GM23338 (cell line): ENCODE measurements around the gene ASCL2. TPM values are rescaled to one million over a fixed set of nuclear protein-coding genes. Genes with fewer than 3 reads are reported as not detected.

Experiments
- ATAC-seq: fragments of 200-7000 bp; cut with Tn5 transposase; 3 replicates; pipeline ENCODE4 v1.9.1; 2020
- DNase-seq: peaks from one replicate; pipeline ENCODE4 v3.0.0-alpha.2; 2015; ENCODE audit warnings: low spot score
- H2AFZ ChIP-seq: fragments of 200-600 bp; sonication (generic); 2 replicates; pipeline ENCODE4 v1.8.0; 2016; ENCODE audit warnings: antibody characterized with exemption, mild to moderate bottlenecking, moderate library complexity
- H3F3A ChIP-seq: fragments of 200-600 bp; sonication (generic); replicated peaks from 2 replicates; pipeline ENCODE4 v1.8.0; 2017; ENCODE audit warnings: antibody characterized with exemption, mixed run types, low read depth
- H3K27ac ChIP-seq: fragments of 200-600 bp; sonication (generic); 2 replicates; pipeline ENCODE4 v1.6.1; 2016; ENCODE audit warnings: low read depth
- H3K27me3 ChIP-seq: fragments of 200-600 bp; sonication (generic); 2 replicates; pipeline ENCODE4 v1.8.0; 2016; ENCODE audit warnings: mild to moderate bottlenecking, mixed run types, moderate library complexity; ENCODE audit not compliant: insufficient read depth
- H3K36me3 ChIP-seq: fragments of 200-600 bp; sonication (generic); 2 replicates; pipeline ENCODE4 v1.8.0; 2016; ENCODE audit warnings: mild to moderate bottlenecking; ENCODE audit not compliant: insufficient read depth
- H3K4me1 ChIP-seq: fragments of 200-600 bp; sonication (generic); 2 replicates; pipeline ENCODE4 v1.8.0; 2016; ENCODE audit warnings: mild to moderate bottlenecking, moderate library complexity; ENCODE audit not compliant: insufficient read depth
- H3K4me2 ChIP-seq: fragments of 200-600 bp; sonication (generic); 2 replicates; pipeline ENCODE4 v1.7.1; 2017; ENCODE audit warnings: mixed run types
- H3K4me3 ChIP-seq: fragments of 200-600 bp; sonication (generic); 2 replicates; pipeline ENCODE4 v1.6.1; 2016; ENCODE audit warnings: mixed run types
- H3K79me2 ChIP-seq: fragments of 200-600 bp; sonication (generic); replicated peaks from 2 replicates; pipeline ENCODE4 v1.8.0; 2017; ENCODE audit warnings: mild to moderate bottlenecking; ENCODE audit not compliant: insufficient read depth
- H3K9me2 ChIP-seq: fragments of 200-600 bp; sonication (generic); 2 replicates; pipeline ENCODE4 v1.8.0; 2017; ENCODE audit not compliant: insufficient read depth
- H4K20me1 ChIP-seq: fragments of 200-600 bp; sonication (generic); replicated peaks from 2 replicates; pipeline ENCODE4 v1.8.0; 2017; ENCODE audit warnings: mild to moderate bottlenecking; ENCODE audit not compliant: insufficient read depth
- H3K27ac Mint-ChIP-seq: 2 replicates; pipeline ENCODE4 v1.8.0; 2020; ENCODE audit warnings: inconsistent platforms, mild to moderate bottlenecking, moderate library complexity, mixed read lengths
- H3K27me3 Mint-ChIP-seq: 3 replicates; pipeline ENCODE4 v1.8.0; 2022; ENCODE audit warnings: low read depth, mild to moderate bottlenecking, moderate library complexity, mixed read lengths, inconsistent platforms; ENCODE audit not compliant: insufficient read depth, poor library complexity
- H3K36me3 Mint-ChIP-seq: 3 replicates; pipeline ENCODE4 v1.8.0; 2021; ENCODE audit warnings: low read depth, mild to moderate bottlenecking, inconsistent platforms, moderate library complexity, mixed read lengths
- H3K4me1 Mint-ChIP-seq: 3 replicates; pipeline ENCODE4 v1.8.0; 2020; ENCODE audit warnings: mild to moderate bottlenecking, inconsistent platforms, mixed read lengths
- H3K4me3 Mint-ChIP-seq: 3 replicates; pipeline ENCODE4 v1.8.0; 2021; ENCODE audit warnings: moderate library complexity, mild to moderate bottlenecking, inconsistent platforms, mixed read lengths
- H3K9me3 Mint-ChIP-seq: 3 replicates; pipeline ENCODE4 v1.8.0; 2020; ENCODE audit warnings: moderate library complexity, mild to moderate bottlenecking, inconsistent platforms, mixed read lengths
- CREB1 ChIP-seq: fragments of 250-450 bp; sonication (Bioruptor Pico); IDR thresholded peaks from 2 replicates; pipeline ENCODE4 v1.5.0; 2020; ENCODE audit warnings: low read depth, mild to moderate bottlenecking, moderate library complexity
- EZH2 ChIP-seq: fragments of 200-600 bp; sonication (generic); IDR thresholded peaks from one replicate; pipeline ENCODE4 v1.8.0; 2017; ENCODE audit warnings: antibody characterized with exemption, mild to moderate bottlenecking, low read depth; ENCODE audit not compliant: unreplicated experiment
- JUNB ChIP-seq: IDR thresholded peaks from one replicate; pipeline ENCODE4 v1.6.1; 2016; ENCODE audit warnings: antibody characterized with exemption; ENCODE audit not compliant: unreplicated experiment
- NANOG ChIP-seq: IDR thresholded peaks from 2 replicates; pipeline ENCODE4 v1.6.1; 2016; ENCODE audit warnings: antibody characterized with exemption, borderline replicate concordance
- ZNF114 ChIP-seq: fragments of 250-450 bp; sonication (Bioruptor Pico); IDR thresholded peaks from 2 replicates; pipeline ENCODE4 v1.5.0; 2020; ENCODE audit warnings: mild to moderate bottlenecking, moderate library complexity
- ZNF331 ChIP-seq: fragments of 250-450 bp; sonication (Bioruptor Pico); IDR thresholded peaks from 2 replicates; pipeline ENCODE4 v1.5.0; 2020; ENCODE audit warnings: low read depth, mild to moderate bottlenecking, moderate library complexity
- ZNF462 ChIP-seq: fragments of 250-450 bp; sonication (Bioruptor Pico); IDR thresholded peaks from 2 replicates; pipeline ENCODE4 v1.5.0; 2020; ENCODE audit warnings: mild to moderate bottlenecking, moderate library complexity
- polyA plus RNA-seq: library from polyadenylated mRNA; unstranded; fragments of >200 nt; fragmentation: Nextera tagmentation; extraction: Ambion mirVana; gene quantifications from 2 replicates; pipeline ENCODE4 v1.2.1, GENCODE V29; 2016
- total RNA-seq: library from RNA; depleted of rRNA; stranded (reverse); fragments of >200 nt; shearing (Covaris generic); gene quantifications from 2 replicates; pipeline ENCODE4 v1.2.3, GENCODE V29; 2014
- TF ChIP-seq, protein P1 (sequence below): IDR thresholded peaks from one replicate; pipeline ENCODE4 v1.6.1; 2018; ENCODE audit warnings: antibody characterized with exemption; ENCODE audit not compliant: unreplicated experiment
- TF ChIP-seq, protein P2 (sequence below): IDR thresholded peaks from 2 replicates; pipeline ENCODE4 v1.6.1; 2016; ENCODE audit warnings: antibody characterized with exemption

The ASCL2 gene
- total and polyA plus RNA-seq, 2 experiments from 2014 or later: 0.57 to 1.6 TPM

DNA sequence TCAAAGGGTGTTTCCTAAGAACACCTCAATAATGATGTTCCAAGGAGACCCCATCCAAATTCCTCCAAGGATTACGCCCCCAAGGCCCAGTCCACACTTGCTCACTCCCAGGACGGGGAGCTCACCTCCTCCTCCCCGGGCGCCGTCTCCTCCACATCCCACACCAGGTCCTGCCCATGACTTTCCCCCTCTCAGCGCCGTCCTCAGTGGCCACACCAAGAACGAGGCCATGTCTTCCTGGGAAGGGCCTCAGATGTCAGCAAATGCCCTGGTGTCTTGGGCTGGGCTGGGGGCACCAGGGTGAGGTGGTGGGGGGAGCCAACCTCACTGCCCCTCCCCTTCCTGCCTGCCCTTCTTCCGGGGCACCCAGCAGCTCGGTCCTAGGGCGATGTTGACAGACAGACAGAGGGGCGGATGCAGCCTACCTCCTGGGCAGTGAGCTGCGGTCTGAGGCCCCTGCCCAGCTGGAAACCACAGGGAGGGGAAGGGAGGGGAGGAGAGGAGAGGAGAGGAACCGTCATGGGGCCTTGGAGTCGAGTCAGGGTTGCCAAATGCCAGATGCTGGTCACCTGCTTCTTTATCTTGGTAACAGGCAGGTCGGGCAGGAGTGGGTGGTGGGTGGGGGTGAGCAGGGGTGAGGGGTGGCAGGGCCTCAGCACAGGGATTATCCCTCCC, 31.4 kb upstream of the ASCL2 start, which contains the start of the genes C11orf21 and TSPAN32 (continued):
- no peak for TF ChIP-seq NANOG
- TF ChIP-seq JUNB: no peak
- no peak for TF ChIP-seq EZH2
- TF ChIP-seq, protein P1, sequence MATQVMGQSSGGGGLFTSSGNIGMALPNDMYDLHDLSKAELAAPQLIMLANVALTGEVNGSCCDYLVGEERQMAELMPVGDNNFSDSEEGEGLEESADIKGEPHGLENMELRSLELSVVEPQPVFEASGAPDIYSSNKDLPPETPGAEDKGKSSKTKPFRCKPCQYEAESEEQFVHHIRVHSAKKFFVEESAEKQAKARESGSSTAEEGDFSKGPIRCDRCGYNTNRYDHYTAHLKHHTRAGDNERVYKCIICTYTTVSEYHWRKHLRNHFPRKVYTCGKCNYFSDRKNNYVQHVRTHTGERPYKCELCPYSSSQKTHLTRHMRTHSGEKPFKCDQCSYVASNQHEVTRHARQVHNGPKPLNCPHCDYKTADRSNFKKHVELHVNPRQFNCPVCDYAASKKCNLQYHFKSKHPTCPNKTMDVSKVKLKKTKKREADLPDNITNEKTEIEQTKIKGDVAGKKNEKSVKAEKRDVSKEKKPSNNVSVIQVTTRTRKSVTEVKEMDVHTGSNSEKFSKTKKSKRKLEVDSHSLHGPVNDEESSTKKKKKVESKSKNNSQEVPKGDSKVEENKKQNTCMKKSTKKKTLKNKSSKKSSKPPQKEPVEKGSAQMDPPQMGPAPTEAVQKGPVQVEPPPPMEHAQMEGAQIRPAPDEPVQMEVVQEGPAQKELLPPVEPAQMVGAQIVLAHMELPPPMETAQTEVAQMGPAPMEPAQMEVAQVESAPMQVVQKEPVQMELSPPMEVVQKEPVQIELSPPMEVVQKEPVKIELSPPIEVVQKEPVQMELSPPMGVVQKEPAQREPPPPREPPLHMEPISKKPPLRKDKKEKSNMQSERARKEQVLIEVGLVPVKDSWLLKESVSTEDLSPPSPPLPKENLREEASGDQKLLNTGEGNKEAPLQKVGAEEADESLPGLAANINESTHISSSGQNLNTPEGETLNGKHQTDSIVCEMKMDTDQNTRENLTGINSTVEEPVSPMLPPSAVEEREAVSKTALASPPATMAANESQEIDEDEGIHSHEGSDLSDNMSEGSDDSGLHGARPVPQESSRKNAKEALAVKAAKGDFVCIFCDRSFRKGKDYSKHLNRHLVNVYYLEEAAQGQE: no peak

DNA sequence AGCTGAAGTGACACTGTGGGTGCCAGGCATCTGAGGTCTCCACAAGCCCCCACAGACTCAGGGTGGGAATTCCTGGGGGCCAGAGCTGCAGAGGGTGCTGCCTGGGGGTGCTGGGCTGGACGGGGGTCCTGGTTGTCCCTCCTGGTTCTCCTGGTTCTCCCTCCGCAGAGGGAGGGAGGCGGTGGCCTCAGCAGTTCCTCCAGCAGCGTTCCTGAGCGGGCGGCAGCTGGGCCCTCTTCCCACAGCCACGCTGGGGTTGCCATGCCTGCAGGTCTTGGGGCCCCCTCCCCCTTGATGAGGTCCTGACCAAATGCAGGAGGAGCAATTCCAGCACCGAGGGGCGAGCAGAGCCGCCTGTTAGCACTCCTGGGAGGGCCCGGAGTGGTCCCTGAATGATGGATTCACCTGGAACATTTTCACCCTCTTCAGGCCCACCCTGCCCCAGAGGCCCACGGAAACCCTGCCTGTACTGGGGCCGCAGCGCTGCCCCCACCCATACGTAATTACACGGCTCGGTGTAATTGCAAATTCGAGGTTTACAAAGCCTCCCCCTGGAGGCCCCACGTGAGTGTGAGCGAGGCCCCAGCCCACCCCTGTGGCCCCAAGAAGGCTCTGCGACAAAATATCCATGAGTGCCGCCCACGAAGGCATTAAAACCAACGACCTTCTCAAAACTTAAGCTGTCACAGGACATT, 30.7 kb upstream of the ASCL2 start:
- no peak overlapping the region for H3K27ac Mint-ChIP-seq
- Histone ChIP-seq H3F3A (no peaks in the 10 kb centered on the region), H3K79me2 (no peaks in the 10 kb centered on the region), H3K27me3 (no peaks in the 10 kb centered on the region), H3K9me2 (no peaks in the 10 kb centered on the region), H3K27ac (no peak overlapping the region), H3K36me3 (no peaks in the 10 kb centered on the region), H4K20me1 (no peaks in the 10 kb centered on the region), H3K4me1 (no peaks in the 10 kb centered on the region), H2AFZ (no peak overlapping the region), H3K4me2 (no peak overlapping the region), H3K4me3 (no peak overlapping the region)
- DNase-seq (no peak), ATAC-seq (no peak)
- H3K9me3 Mint-ChIP-seq: no peaks in the 10 kb centered on the region
- no peaks in the 10 kb centered on the region for H3K36me3 Mint-ChIP-seq
- no peak overlapping the region for H3K4me3 Mint-ChIP-seq
- peaks cover 3% of the 10 kb centered on the region; the same call in 2 of the 3 replicates for H3K4me1 Mint-ChIP-seq
- H3K27me3 Mint-ChIP-seq: peaks cover 6% of the 10 kb centered on the region
- TF ChIP-seq CREB1 (CRISPR knock-in tag) (no peak), NANOG (no peak), ZNF462 (CRISPR knock-in tag) (no peak), EZH2 (no peak), ZNF331 (CRISPR knock-in tag) (no peak), JUNB (no peak), ZNF114 (CRISPR knock-in tag) (no peak)
- TF ChIP-seq, protein P2, sequence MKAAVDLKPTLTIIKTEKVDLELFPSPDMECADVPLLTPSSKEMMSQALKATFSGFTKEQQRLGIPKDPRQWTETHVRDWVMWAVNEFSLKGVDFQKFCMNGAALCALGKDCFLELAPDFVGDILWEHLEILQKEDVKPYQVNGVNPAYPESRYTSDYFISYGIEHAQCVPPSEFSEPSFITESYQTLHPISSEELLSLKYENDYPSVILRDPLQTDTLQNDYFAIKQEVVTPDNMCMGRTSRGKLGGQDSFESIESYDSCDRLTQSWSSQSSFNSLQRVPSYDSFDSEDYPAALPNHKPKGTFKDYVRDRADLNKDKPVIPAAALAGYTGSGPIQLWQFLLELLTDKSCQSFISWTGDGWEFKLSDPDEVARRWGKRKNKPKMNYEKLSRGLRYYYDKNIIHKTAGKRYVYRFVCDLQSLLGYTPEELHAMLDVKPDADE: no peak
